Liver (tissue), 9 donors: ENCODE results near the gene XNDC1N. TPM values are rescaled to one million over a fixed set of nuclear protein-coding genes. Genes with fewer than 3 reads are reported as not detected.

Experiments
- DNase-seq: peaks from one replicate; pipeline ENCODE4 v3.0.0-alpha.2; 2017; ENCODE audit warnings: low spot score
- H3K27ac ChIP-seq, 2 donors: one replicate each; pipeline ENCODE4 v1.7.0; 2013; ENCODE audit warnings: inconsistent platforms in 2 of 2, low read length in 2 of 2, control low read depth in 1 of 2, low read depth in 1 of 2, mild to moderate bottlenecking in 1 of 2
- H3K27me3 ChIP-seq, 4 donors: one replicate each; pipeline versions ENCODE4 v1.6.1 to v1.7.0; 2013; ENCODE audit warnings: low read length in 3 of 4, inconsistent platforms in 1 of 4, mild to moderate bottlenecking in 1 of 4, moderate library complexity in 1 of 4; ENCODE audit not compliant: control insufficient read depth in 4 of 4, insufficient read depth in 4 of 4
- H3K36me3 ChIP-seq, 4 donors: one replicate each; pipeline versions ENCODE4 v1.6.1 to v1.7.0; 2013; ENCODE audit warnings: low read length in 3 of 4, mild to moderate bottlenecking in 3 of 4, low read depth in 1 of 4, moderate library complexity in 1 of 4; ENCODE audit not compliant: control insufficient read depth in 4 of 4, insufficient read depth in 3 of 4
- H3K4me1 ChIP-seq, 4 donors: one replicate each; pipeline versions ENCODE4 v1.6.1 to v1.7.0; 2013; ENCODE audit warnings: low read length in 3 of 4, mild to moderate bottlenecking in 3 of 4, moderate library complexity in 1 of 4; ENCODE audit not compliant: control insufficient read depth in 4 of 4, insufficient read depth in 4 of 4
- H3K4me3 ChIP-seq, 3 donors: one replicate each; pipeline versions ENCODE4 v1.6.1 to v1.7.0; 2013; ENCODE audit warnings: low read length in 3 of 3, control low read depth in 1 of 3, low read depth in 1 of 3, mild to moderate bottlenecking in 1 of 3
- H3K9ac ChIP-seq, 2 donors: one replicate each; pipeline ENCODE4 v1.7.0; 2013; ENCODE audit warnings: low read length in 2 of 2, mild to moderate bottlenecking in 2 of 2, moderate library complexity in 2 of 2, control low read depth in 1 of 2, low read depth in 1 of 2
- H3K9me3 ChIP-seq, 4 donors: one replicate each; pipeline versions ENCODE4 v1.6.1 to v1.7.0; 2013; ENCODE audit warnings: low read length in 3 of 4; ENCODE audit not compliant: control insufficient read depth in 4 of 4
- CTCF ChIP-seq: fragments of 150-350 bp; IDR thresholded peaks from 2 replicates; pipeline ENCODE4 v1.5.1; 2017; ENCODE audit warnings: improper control_type of control experiment, low read depth, low read length; ENCODE audit not compliant: missing input control
- FOXA1 ChIP-seq: IDR thresholded peaks from 2 replicates; pipeline ENCODE4 v1.6.1; 2016; ENCODE audit warnings: antibody characterized with exemption
- FOXA2 ChIP-seq: IDR thresholded peaks from 2 replicates; pipeline ENCODE4 v1.6.1; 2016; ENCODE audit warnings: antibody characterized with exemption
- GABPA ChIP-seq, 2 donors: IDR thresholded peaks in 1 of 2; conservative IDR thresholded peaks in 1 of 2; 2 replicates each; pipeline ENCODE4 v1.6.1; 2016; ENCODE audit warnings: antibody characterized with exemption in 2 of 2, mild to moderate bottlenecking in 1 of 2, moderate library complexity in 1 of 2
- HNF4A ChIP-seq, 2 donors: conservative IDR thresholded peaks; 2 replicates each; pipeline ENCODE4 v1.6.1; 2016; ENCODE audit warnings: antibody characterized with exemption in 2 of 2, mild to moderate bottlenecking in 2 of 2
- HNF4G ChIP-seq: IDR thresholded peaks from 2 replicates; pipeline ENCODE4 v1.6.1; 2016; ENCODE audit warnings: antibody characterized with exemption
- JUND ChIP-seq, 2 donors: IDR thresholded peaks; 2 replicates each; pipeline ENCODE4 v1.6.1; 2016; ENCODE audit warnings: antibody characterized with exemption in 2 of 2
- NR2F2 ChIP-seq: IDR thresholded peaks from 2 replicates; pipeline ENCODE4 v1.6.1; 2016; ENCODE audit warnings: antibody characterized with exemption
- RAD21 ChIP-seq, 2 donors: IDR thresholded peaks; 2 replicates each; pipeline ENCODE4 v1.6.1; 2016; ENCODE audit warnings: antibody characterized with exemption in 2 of 2, mild to moderate bottlenecking in 2 of 2
- REST ChIP-seq: IDR thresholded peaks from 2 replicates; pipeline ENCODE4 v1.6.1; 2016; ENCODE audit warnings: antibody characterized with exemption, mild to moderate bottlenecking
- SP1 ChIP-seq: IDR thresholded peaks from 2 replicates; pipeline ENCODE4 v1.6.1; 2018; ENCODE audit warnings: antibody characterized with exemption, mild to moderate bottlenecking
- WGBS: extraction: QIAGEN DNeasy Blood & Tissue Kit; methylation state at CpG from one replicate; pipeline ENCODE4 v1.1.7; 2013; 5-methylcytosine and 5-hydroxymethylcytosine counted together
- polyA plus RNA-seq, 2 donors: library from polyadenylated mRNA; stranded (reverse) in 1 of 2; unstranded in 1 of 2; fragments of 200-250 nt in 1 of 2; fragments of >200 nt in 1 of 2; fragmentation: Nextera tagmentation in 1 of 2; extraction: Ambion mirVana in 1 of 2; gene quantifications; one replicate each; pipeline versions ENCODE4 v1.2.1 to v1.2.3, GENCODE V29; 2013 to 2015
- total RNA-seq, 2 donors: library from RNA; depleted of rRNA; stranded (reverse); fragments of >200 nt; gene quantifications; one replicate each; pipeline ENCODE4 v1.2.3, GENCODE V29; 2014
- donor health status: healthy.
- donor health status: healthy.
- donor health status: healthy.
- donor health status: healthy.
- donor health status: healthy.

XNDC1N gene
- total RNA-seq: 1 to 10 TPM; 5.6 to 7.9 TPM
- polyA plus RNA-seq: 1 to 10 TPM in 1 of 2 donors, under 1 TPM in 1; 0.59 to 2.1 TPM

- H3K4me1 ChIP-seq: peaks cover 5 to 31% (median 24%) of the 10 kb centered on the region in 4 donors
Measured at GRCh38 chr11:71927820-71928736, at the start of gene XNDC1N. TSS of gene XNDC1N (minus strand) at chr11:71928594. CDS start at chr11:71923353, 5,241 bp downstream.

GRCh38 chr11:71977743-71978418 is 49.5 kb upstream of the XNDC1N start:
- H3K4me1 ChIP-seq: no peaks in the 10 kb centered on the region
- WGBS: 59% methylated on average over 7 of the region's 7 CpGs

More at GRCh38 chr11:71927820-71928736, at the start of gene XNDC1N:
- H3K9me3 ChIP-seq: no peaks in the 10 kb centered on the region
- peak within 1 kb of the TSS; percentile 83 to 88 for H3K27ac ChIP-seq
- TF ChIP-seq NR2F2 (no peak), HNF4A (conservative IDR thresholded peaks at IDR 0.05) (peak in 1 of 2 donors; percentile 65), HNF4G (peak; percentile 18), SP1 (no peak), FOXA2 (no peak), JUND (IDR thresholded peaks at IDR 0.05) (peak in 1 of 2 donors; percentile 25), GABPA (IDR thresholded peaks at IDR 0.05 in 1 of 2, conservative IDR thresholded peaks at IDR 0.05 in 1 of 2) (peak; percentile 88 to 95)
- H3K4me3 ChIP-seq: peak within 1 kb of the TSS; percentile 71 to 100 (median 92)
- no peak for DNase-seq
- under 1% methylated on average over 40 of the region's 40 CpGs for WGBS
- H3K9ac ChIP-seq: peak within 1 kb of the TSS; percentile 85 to 88
- no peaks in the 10 kb centered on the region for H3K27me3 ChIP-seq
- H3K36me3 ChIP-seq: peaks cover 0 to 3% (median 0%) of the 10 kb centered on the region in 4 donors

More at GRCh38 chr11:71977743-71978418, 49.5 kb upstream of the XNDC1N start:
- H3K9ac ChIP-seq: no peak overlapping the region
- no peaks in the 10 kb centered on the region for H3K9me3 ChIP-seq
- H3K4me3 ChIP-seq: no peak overlapping the region
- peak; percentile 51 for DNase-seq
- H3K27me3 ChIP-seq: no peaks in the 10 kb centered on the region
- no peak overlapping the region for H3K27ac ChIP-seq
- peak; percentile 85 to 87 for TF ChIP-seq RAD21 (IDR thresholded peaks at IDR 0.05)
- TF ChIP-seq REST: no peak
- TF ChIP-seq JUND (IDR thresholded peaks at IDR 0.05): no peak
- TF ChIP-seq CTCF: peak; percentile 71
- no peak for TF ChIP-seq FOXA1
- H3K36me3 ChIP-seq: peaks cover 0 to 15% (median 5%) of the 10 kb centered on the region in 4 donors
